BJ (cell line): ENCODE data around the gene LIN7C. TPM values are rescaled to one million over a fixed set of nuclear protein-coding genes. Genes with fewer than 3 reads are reported as not detected.
"Not testable (repeated sequence)": the region's sequence is repeated elsewhere in the genome, so short reads cannot be mapped to it uniquely, and the experiment has no call there.

Source experiments
- CTCF ChIA-PET: fragments of 350-600 bp; formaldehyde crosslinking; extraction: SDS; loops from one replicate; lab custom pipeline; 2021; ENCODE audit warnings: antibody characterized with exemption, inconsistent platforms; lab: Yijun Ruan, JAX
- POLR2A ChIA-PET: fragments of 300-600 bp; sonication (Branson Sonifier 250); formaldehyde crosslinking; extraction: SDS; loops from one replicate; lab custom pipeline; 2021; ENCODE audit warnings: antibody characterized with exemption; lab: Charles Lee
- DNase-seq: peaks from one replicate; pipeline ENCODE4 v3.0.0-alpha.2; 2011; ENCODE audit warnings: low read depth
- H3K27me3 ChIP-seq: 2 replicates; pipeline ENCODE4 v1.6.0; 2011; ENCODE audit warnings: low read length; ENCODE audit not compliant: control insufficient read depth, insufficient read depth
- H3K36me3 ChIP-seq: 2 replicates; pipeline ENCODE4 v1.5.1; 2011; ENCODE audit warnings: low read length; ENCODE audit not compliant: control insufficient read depth, insufficient read depth
- H3K4me3 ChIP-seq: 2 replicates; pipeline ENCODE4 v1.5.1; 2011; ENCODE audit warnings: low read depth, mild to moderate bottlenecking, control low read depth, low read length
- CTCF ChIP-seq: IDR thresholded peaks from 2 replicates; pipeline ENCODE4 v1.5.1; 2011; ENCODE audit warnings: low read depth, mild to moderate bottlenecking, control low read depth, inconsistent platforms, low read length, moderate library complexity; ENCODE audit not compliant: insufficient read depth
- polyA plus RNA-seq: library from polyadenylated mRNA; depleted of rRNA; stranded (reverse); fragments of >200 nt; gene quantifications from 2 replicates; pipeline ENCODE4 v1.2.3, GENCODE V29; 2011

LIN7C gene
- polyA plus RNA-seq, 1 experiment, result 5.8 TPM

GRCh38 chr11:27520226-27520625 lies 13.7 kb upstream of the LIN7C start:
- no peaks in the 10 kb centered on the region for H3K27me3 ChIP-seq
- H3K4me3 ChIP-seq, result no peak overlapping the region
- DNase-seq, result no peak
- no peaks in the 10 kb centered on the region for H3K36me3 ChIP-seq
- CTCF ChIA-PET, result interaction anchor here (1.1 to 2.0 kb wide), 3 partner anchors 10 to 176 kb away, joined by 3 to 5 read pairs (median 5); no protein-coding TSS in a partner anchor
- POLR2A ChIA-PET, result no interaction called here
- no peak for TF ChIP-seq CTCF

GRCh38 chr11:27518518-27518917 lies 11.9 kb upstream of the LIN7C start:
- ChIA-PET POLR2A (no interaction called here), CTCF (no interaction called here)
- no peak for TF ChIP-seq CTCF
- Histone ChIP-seq H3K36me3 (no peaks in the 10 kb centered on the region), H3K4me3 (no peak overlapping the region), H3K27me3 (no peaks in the 10 kb centered on the region)
- DNase-seq, result no peak

- CTCF ChIA-PET, DNase-seq, H3K27me3 ChIP-seq, POLR2A ChIA-PET, H3K36me3 ChIP-seq, H3K4me3 ChIP-seq: not testable (repeated sequence)
These were observed 10.9 kb upstream of the LIN7C start for GRCh38 chr11:27517490-27517889.

- Histone ChIP-seq H3K4me3 (no peak overlapping the region), H3K36me3 (no peaks in the 10 kb centered on the region), H3K27me3 (no peaks in the 10 kb centered on the region)
- no peak for DNase-seq
- CTCF ChIA-PET, result no interaction called here
- no peak for TF ChIP-seq CTCF
- POLR2A ChIA-PET, result no interaction called here
These were observed 8.0 kb upstream of the LIN7C start for GRCh38 chr11:27514558-27514957.

GRCh38 chr11:27514076-27514475 lies 7.5 kb upstream of the LIN7C start:
- ChIA-PET CTCF (interaction anchor here (1.1 kb wide), 1 partner anchor 14 kb away, joined by 3 read pairs; no protein-coding TSS in a partner anchor), POLR2A (no interaction called here)
- no peak overlapping the region for H3K4me3 ChIP-seq
- H3K27me3 ChIP-seq, result no peaks in the 10 kb centered on the region
- TF ChIP-seq CTCF, result no peak
- no peak for DNase-seq
- H3K36me3 ChIP-seq, result no peaks in the 10 kb centered on the region

- H3K27me3 ChIP-seq, result no peaks in the 10 kb centered on the region
- H3K4me3 ChIP-seq, result no peak overlapping the region
- ChIA-PET POLR2A (no interaction called here), CTCF (interaction anchor here (1.1 kb wide), 1 partner anchor 14 kb away, joined by 3 read pairs; no protein-coding TSS in a partner anchor)
- no peak for DNase-seq
- no peaks in the 10 kb centered on the region for H3K36me3 ChIP-seq
- no peak for TF ChIP-seq CTCF
These were observed 6.8 kb upstream of the LIN7C start for GRCh38 chr11:27513389-27513788.
